ENCODE results near the gene ACVR2A.

The ACVR2A gene

GRCh38 chr2:147844697-147845410 is at the start of gene ACVR2A:
ACVR2A (plus strand) TSS chr2:147845029; CDS start chr2:147845153, 124 bp downstream.
- peak; percentile 35 for DNase-seq (ENCODE audit: insufficient read length, low spot score)
- FAIRE-seq: no peak

DNA sequence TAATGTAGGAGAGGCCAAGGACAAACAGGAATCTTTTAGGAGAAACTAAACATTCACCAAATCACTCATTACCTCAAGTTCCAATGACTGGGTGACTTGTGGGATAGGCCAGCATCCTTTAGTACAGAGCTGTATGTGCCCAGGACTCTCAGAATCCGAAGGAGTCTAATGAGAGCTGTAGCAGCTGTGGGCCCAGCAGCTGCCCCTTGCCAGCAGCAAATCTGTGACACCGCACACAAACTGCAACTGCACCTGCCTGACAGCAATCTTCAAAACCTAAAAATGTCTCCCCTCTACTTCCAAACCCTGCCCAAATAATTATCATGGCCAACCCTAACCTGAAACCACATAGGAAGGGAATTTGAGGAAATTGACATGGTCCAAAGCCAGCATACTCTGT is 44.5 kb upstream of the ACVR2A start:
- FAIRE-seq (no peak), DNase-seq (ENCODE audit: insufficient read length, low spot score) (no peak)

DNA sequence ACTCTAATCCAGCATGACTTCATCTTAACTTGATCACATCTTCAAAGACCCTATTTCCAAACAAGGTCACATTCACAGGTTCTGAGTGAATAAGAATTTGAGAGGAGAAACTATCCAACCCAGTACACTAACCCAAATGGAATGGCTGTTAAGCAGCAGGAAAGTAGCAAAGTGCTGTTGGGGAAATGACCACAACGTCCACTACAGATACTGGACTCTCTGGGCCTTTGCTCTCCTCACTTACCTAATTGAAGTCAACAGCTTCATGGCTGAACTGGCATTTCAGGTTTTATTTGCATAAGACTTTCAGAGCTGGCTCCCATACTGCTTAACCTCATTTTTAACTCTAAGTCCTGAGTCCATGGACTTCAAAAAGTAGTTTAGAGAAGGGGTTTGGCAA is 38.0 kb upstream of the ACVR2A start:
- DNase-seq (ENCODE audit: insufficient read length, low spot score) (no peak), FAIRE-seq (no peak)

GRCh38 chr2:147808520-147808919 is 36.3 kb upstream of the ACVR2A start:
- DNase-seq (ENCODE audit: insufficient read length, low spot score) (no peak), FAIRE-seq (no peak)

- DNase-seq (ENCODE audit: insufficient read length, low spot score) (no peak), FAIRE-seq (no peak)
These were observed 33.7 kb upstream of the ACVR2A start for GRCh38 chr2:147810883-147811765.

DNA sequence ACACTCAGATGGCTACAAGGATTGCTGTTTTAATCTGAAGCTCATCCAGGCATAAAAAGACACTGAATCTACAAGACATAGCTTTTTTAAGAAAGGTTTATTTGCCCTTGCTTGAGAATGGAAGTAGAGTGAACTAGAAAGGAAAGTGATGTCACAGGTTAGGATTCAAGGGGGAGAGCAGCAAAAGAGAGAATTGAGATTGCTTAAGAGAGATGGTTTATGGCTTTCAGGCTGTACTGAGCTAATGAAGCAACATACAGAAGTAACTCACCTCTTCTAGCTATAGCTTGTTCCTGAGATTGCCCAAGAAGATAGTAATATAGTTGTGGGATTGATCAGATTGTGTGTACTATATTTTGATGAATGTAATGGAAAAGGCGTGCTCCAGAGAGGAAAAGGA is 26.1 kb upstream of the ACVR2A start:
- FAIRE-seq: no peak
- DNase-seq (ENCODE audit: insufficient read length, low spot score): no peak

DNA sequence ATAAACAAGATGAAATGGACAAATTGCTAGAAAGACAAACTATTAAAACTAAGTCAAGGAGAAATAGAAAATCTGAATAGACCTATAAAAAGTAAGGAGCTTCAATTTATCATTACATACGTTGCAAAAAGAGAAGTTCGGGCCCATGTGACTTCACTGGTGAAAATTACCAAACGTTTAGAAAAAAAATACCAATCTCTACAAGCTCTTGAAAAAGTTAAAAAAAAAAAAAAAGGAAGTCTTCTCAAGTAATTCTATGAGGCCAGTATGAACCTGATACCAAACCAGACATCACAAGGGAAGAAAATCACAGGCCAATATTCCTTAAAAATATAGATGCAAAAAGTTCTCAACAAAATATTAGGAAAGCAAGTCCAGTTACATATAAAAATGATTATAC is 20.2 kb upstream of the ACVR2A start:
- FAIRE-seq (no peak), DNase-seq (ENCODE audit: insufficient read length, low spot score) (no peak)

DNA sequence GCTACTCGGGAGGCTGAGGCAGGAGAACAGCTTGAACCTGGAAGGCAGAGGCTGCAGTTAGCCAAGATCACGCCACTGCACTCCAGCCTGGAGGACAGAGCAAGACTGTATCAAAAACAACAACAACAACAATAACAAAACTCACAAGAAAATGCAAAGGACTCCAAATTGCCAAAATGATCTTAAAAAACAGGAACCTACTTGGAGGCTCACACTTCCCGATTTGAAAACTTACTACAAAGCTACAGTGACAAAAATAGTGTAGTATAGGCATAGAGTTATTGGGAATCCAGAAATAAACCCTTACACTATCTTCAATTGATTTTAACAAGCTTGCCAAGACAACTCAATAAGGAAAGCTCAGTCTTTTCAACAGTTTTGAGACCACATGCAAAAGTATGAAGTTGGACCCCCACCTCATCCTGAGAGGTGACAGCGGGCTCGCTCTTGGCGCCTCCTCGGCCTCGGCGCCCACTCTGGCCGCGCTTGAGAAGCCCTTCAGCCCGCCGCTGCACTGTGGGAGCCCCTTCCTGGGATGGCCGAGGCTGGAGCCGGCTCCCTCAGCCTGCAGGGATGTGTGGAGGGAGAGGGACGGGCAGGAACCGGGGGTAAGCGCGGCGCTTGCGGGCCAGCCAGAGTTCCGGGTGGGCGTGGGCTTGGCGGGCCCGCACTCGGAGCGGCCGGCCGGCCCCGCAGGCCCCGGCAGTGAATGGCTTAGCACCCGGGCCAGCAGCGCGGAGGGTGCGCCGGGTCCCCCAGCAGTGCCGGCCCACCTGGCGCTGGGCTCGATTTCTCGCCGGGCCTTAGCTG is 18.3 kb upstream of the ACVR2A start:
- DNase-seq (ENCODE audit: insufficient read length, low spot score) (no peak), FAIRE-seq (no peak)

- DNase-seq (ENCODE audit: insufficient read length, low spot score) (no peak), FAIRE-seq (no peak)
These were observed 17.8 kb upstream of the ACVR2A start for GRCh38 chr2:147827088-147827375.

GRCh38 chr2:147829106-147829505 is 15.7 kb upstream of the ACVR2A start:
- DNase-seq (ENCODE audit: insufficient read length, low spot score) (peak; percentile 21), FAIRE-seq (no peak)

DNA sequence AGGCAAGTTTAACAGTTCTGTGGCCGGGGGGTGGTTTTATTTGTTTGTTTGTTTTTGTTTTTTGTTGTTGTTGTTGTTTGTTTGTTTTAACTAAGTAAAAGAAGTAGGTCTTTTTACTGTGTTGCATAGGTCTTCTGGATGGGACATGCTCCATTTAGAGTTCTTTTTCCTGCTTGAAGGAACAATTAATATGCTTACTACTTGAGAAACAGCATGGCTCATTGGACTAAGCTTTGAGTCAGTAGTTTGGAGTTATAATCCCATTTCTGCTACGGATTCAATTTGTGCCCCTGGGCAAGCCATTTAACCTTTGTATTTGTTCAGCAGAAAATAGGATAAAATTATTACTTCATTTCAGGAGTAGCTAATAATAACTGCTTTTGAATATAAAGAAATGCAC is 8.7 kb upstream of the ACVR2A start:
- FAIRE-seq (no peak), DNase-seq (ENCODE audit: insufficient read length, low spot score) (no peak)

GRCh38 chr2:147843391-147843863 is 1.4 kb upstream of the ACVR2A start:
- FAIRE-seq: peak; percentile 64
- no peak for DNase-seq (ENCODE audit: insufficient read length, low spot score)

GRCh38 chr2:147843864-147844696 is 749 bp upstream of the ACVR2A start:
- peak; percentile 81 for DNase-seq (ENCODE audit: insufficient read length, low spot score)
- FAIRE-seq: peak; percentile 84

- FAIRE-seq: peak; percentile 13
- no peak for DNase-seq (ENCODE audit: insufficient read length, low spot score)
These were observed 662 bp downstream of the ACVR2A start for GRCh38 chr2:147845411-147845971.

GRCh38 chr2:147846412-147847081 is 1.7 kb downstream of the ACVR2A start:
- FAIRE-seq: no peak
- DNase-seq (ENCODE audit: insufficient read length, low spot score): no peak

DNA sequence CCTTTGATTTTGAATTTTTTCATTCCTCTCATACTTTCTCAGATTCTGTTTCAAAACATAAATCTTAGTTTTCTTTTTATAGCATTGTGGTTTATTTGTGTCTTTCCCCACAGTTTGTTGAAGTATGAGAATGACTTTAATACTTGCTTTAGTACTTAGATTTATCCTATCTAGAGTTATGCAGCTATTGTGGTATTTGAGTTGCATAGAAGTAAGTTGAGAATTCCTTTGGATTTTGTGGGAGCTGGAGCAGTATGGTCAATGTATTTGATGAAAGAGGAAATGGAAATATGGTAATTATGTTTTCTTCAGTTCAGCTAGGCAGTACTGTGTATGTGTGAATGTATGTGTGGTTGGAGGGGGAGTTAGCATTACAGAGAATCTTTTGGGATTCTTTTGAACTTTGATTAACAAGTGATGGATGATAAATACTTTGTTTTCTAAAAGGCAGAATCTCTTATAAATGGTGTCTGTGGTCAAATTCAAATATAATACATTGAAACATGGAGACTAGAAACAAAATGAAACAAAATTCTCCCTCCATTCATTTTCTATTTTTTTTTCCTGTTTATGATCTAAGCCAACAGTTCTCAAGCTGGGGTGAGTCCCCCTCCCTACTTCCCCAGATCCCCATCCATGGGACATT is 3.0 kb downstream of the ACVR2A start:
- FAIRE-seq (no peak), DNase-seq (ENCODE audit: insufficient read length, low spot score) (no peak)

DNA sequence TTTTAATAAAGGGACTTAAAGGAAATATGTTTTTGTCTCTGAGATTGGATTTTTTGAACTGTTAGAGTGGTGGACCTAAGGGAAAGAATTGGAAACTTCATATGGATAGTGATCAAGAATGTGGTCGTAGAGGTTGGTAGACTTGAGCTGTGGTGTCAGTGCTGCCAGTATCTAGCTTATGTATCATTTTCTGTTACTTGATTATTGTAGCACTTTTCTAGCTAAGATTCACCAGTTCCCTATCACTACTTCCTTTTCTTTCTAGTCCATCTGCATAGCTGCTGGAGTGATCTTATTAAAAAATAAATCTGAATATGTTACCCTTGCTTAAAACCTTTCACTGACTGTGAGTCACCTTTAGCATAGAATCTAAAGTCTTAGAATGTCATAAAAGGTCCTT is 6.0 kb downstream of the ACVR2A start:
- FAIRE-seq (no peak), DNase-seq (ENCODE audit: insufficient read length, low spot score) (no peak)

DNA sequence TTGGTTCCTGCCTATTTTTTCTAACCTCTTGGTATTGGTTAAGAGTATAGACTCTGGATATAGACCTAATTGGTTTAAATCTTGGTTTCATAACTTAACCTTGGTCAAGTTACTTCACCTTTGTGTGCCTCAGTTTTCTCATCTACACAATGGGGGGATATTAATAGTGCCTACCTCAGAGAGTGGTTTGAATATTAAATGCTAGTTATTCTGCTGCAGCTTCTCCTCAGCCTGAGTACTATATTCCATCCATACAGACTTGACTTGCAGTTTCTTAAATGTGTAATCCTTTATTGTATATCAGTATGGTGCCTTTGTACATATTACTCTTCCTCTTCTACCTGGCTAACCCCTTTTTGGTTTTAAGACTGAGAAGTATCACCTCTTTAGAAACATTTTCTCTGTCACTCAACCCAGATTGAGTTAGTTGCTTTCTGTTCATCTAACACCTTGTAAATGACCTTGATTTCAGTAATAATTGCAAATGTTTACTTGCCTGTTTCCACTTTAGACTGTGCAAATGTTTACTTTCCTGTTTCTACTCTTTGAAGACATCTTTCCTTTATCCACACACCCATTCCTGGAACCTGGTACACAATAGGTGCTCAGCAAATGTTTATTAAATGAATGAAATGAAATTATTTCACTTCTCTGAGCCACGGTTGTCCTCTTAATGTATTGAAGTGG is 6.6 kb downstream of the ACVR2A start:
- FAIRE-seq: no peak
- no peak for DNase-seq (ENCODE audit: insufficient read length, low spot score)
